Kidney glomerular epithelial cell (primary cell): Measurements from ENCODE around the gene TRIM24.
"Not testable (repeated sequence)": the region's sequence is repeated elsewhere in the genome, so short reads cannot be mapped to it uniquely, and the experiment has no call there.

Experiments used
- DNase-seq: peaks from one replicate; lab custom pipeline; 2025; lab: John Stamatoyannopoulos, UW

TRIM24 gene

DNA sequence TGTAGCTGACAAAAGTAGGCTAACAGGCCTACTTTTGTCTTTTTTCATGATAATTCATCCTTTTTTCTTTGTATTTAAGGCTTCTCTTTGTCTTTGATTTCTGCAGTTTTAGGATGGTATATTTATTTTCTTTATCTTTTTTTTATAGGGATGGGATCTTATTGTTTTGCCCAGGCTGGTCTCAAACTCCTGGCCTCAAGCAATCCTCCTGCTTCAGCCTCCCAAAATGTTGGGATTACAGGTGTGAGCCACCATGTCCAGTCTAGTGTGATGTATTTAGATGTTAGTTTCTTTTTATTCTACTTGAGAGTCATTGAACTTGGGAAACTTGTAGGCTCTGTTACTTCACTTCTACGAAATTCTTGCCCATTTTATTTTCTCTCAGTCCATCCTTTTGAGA, 35.4 kb downstream of the TRIM24 start:
- no peak for DNase-seq

DNA sequence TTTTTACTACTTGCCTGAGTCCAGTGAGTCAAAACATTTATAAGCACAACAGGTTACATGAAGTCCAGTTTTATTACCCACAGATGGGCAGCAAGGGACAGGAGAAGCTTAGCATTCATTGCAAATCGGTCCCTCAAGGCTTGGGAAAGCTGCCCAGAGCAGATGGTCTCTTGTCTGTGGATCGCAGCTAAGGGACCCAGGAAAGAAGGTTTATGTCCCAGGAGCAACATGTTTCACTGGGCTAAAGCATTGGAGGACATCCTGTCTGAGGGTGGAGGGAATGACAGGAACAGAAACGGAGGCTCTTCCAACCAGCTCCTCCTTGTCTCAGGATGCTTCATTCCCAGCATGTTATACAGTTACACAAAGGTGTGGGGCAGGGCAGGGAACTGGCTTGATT, 39.3 kb downstream of the TRIM24 start:
- DNase-seq = no peak

DNA sequence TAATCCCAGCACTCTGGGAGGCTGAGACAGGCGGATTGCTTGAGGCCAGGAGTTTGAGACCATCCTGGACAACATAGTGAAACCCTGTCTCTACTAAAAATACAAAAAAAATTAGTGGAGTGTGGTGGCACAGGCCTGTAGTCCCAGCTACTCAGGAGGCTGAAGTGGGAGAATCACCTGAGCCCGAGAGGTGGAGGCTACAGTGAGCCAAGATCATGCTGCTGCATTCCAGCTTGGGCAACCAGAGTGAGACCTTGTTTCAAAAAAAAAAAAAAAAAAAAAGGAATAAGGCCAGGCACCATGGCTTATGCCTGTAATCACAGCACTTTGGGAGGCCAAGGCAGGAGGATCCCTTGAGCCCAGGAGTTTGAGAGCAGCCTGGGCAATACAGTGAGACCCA, 40.2 kb downstream of the TRIM24 start:
- not testable (repeated sequence) for DNase-seq

DNA sequence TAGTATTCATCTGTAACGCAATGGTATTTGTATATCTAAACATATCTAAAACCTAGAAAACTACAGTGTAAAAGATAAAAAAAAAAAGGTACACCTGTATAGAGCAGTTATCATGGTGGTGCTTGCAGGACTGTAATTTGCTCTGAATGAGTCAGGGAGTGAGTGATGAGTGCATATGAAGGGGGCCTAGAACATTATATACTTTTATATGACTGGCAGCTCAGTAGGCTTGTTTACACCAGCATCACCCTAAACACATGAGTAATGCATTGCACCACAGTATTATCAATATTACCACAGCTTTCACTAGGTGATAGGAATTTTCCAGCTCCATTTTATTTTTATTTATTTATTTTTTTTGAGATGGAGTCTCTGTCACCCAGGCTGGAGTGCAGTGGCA, 40.8 kb downstream of the TRIM24 start:
- no peak for DNase-seq

DNA sequence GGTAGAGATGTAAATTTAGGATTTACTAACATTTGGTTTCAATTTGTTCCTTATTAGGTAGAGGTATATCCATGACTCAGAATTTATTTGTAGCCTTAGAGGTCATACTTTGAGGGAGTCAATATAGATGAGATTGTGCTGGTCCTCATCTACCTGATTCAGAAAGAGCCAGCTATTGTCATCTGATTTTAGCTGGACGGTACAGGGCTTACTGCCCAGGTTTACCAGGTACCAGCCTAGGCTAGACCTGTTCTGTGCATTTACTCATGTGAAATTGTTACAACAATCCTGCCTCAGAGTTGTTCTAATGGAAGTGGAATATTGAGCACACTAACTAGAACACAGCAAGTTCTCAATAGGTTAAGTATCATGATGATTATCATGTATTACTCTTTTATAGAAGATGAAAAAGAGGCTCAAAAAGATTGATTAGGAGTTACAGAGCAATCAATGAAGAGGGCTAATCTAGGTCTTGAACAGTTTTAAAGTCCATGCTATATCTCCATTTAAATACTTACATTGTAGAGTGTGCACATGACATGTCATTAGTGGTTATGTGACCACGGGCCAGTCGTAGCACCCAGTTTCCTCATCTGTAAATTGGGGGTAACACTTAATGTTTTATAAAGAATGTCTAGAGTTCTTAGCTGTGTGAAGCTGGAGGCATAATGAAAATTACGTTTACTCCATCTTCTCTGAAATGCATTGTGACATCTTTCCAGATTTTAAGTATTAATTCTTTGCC, 42.1 kb downstream of the TRIM24 start:
- no peak for DNase-seq

DNA sequence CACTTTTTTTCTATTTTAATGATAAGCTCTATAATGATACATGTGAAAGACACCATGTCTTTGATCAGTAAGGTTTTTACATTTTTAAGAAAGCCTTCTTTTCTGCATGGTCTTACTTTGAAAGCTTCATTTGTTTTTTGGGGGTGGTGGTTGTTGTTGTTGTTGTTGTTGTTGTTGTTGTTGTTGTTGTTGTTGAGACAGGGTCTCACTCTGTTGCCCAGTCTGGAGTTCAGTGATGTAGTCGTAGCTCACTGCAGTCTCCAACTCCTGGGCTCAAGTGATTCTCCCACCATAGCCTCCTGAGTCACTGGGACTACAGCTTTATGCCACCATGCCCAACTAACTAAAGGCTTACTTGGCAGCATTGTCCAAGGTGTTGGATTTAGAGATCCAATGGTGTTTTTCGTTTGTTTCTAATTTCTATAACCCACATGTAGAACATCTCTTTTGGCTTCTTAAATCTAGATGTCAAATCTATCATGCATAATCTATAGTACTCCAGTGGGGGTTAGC, 45.4 kb downstream of the TRIM24 start:
- no peak for DNase-seq

DNA sequence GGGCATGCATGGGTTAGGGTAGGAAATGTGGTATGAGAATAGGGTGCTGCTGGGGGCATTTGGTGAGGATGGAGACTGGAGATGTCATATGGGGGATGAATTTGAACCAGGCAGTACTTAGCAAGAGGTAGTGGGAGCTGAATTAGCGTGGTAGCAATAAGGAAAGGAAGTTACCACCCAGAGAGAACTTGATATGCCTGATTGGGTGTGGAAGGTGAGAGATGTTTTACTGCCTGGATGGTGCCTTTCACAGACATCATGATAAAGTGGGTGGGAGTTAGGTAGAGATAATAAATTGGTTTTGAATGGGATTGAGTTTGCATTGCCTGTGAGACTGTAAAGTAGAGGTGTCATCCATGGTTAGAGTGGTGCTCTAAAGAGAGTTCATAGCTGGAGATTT, 46.7 kb downstream of the TRIM24 start:
- no peak for DNase-seq

DNA sequence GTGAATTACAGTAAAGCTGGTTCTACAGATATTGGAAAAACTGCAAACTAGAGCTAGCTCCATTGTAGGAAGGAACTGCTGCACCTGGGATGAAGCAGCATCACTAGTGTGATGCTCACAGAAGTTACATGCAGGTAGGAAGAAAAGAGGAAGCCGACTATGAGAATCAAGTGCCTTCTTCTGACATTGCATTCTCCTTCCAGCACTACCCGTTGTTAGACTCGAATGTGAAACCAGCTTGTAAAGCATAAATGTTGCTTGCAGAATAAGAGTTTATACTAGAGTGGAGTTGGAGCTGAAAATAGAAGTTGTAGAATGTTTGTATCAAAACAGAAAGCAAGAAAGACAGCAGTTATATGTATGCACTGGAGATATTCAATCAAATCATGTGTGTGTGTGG, 49.9 kb downstream of the TRIM24 start:
- no peak for DNase-seq

DNA sequence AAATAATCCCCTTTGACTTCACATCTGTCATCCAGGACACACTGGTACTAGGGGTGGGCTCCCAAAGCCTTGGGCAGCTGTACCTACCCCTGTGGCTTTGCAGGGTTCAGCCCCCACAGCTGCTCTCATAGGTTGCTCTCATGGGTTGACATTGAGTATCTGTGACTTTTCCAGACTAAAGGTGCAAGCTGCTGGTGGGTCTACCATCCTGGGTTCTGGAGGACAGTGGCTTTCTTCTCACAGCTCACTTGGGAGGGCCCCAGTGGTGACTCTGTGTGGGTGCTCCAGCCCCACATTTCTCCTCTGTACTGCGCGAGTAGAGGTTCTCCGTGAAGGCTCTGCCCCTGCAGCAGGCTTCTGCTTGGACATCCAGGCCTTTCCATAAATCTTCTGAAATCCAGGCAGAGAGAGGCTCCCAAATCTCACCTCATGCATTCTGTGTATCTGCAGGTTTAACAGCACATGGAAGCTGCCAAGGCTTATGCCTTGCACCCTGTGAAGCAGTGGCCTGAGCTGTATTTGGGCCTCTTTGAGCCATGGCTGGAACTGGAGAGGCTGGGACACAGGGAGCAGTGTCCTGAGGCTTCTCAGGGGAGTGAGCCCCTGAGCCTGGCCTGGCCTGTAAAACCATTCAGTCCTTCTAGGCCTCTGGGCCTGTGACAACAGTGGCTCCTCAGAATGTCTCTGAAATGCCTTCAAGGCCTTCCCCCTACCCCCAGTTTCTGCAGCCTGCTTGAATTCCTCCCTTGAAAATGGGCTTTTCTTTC, 52.2 kb downstream of the TRIM24 start:
- DNase-seq = no peak

DNA sequence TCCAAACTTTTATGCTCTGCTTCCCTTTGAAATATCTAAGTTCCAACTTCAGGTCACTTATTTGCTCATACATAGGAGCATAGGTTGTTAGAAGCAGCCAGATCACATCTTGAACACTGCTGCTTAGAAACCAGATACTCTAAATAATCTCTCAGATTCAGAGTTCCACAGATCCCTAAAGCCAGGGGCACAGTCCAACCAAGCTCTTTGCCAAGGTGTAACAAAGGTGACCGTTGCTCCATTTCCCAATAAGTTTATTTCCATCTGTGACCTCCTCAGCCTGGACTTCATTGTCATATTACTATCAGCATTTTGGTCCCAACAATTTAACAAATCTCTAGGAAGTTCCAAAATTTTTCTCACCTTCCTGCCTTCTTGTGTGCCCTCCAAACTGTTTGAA, 52.8 kb downstream of the TRIM24 start:
- no peak for DNase-seq

DNA sequence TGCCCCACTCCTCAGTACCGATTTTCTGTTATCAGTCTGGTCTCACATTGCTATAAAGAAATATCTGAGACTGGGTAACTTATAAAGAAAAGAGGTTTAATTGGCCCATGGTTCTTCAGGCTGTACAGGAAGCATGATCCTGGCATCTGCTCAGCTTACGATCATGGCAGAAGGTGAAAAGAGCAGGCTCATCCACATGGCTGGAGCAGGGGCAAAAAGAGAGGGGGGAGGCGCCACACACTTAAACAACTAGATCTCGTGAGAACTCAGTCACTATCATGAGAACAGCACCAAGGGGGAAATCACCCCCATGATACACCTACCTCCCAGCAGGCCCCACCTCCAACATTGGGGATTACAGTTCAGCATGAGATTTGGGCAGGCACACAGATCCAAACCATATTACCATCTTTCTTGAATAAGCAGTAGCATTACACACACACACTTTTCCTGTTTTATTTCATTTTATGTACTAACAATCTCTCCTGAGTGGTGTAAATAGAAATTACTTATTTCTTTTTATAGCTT, 53.3 kb downstream of the TRIM24 start:
- no peak for DNase-seq

DNA sequence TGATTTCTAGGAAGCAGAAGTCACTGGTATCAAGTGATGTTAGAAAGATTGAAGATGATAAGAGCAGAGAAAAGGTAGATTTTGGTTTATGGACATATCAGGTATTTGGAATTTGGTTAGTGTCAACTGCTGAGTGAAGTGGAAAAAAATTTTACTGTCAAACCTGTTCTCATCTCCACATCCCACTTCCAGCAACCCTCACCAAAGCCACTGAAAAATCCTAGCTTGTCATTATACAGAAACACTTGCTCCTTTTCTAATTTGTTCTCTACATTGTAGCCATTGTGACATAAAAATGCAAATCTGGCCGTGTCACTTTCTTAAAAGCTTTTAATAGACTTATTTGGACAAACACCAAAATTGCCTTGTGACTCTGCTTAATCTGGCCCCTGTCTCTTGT, 54.0 kb downstream of the TRIM24 start:
- DNase-seq = no peak

DNA sequence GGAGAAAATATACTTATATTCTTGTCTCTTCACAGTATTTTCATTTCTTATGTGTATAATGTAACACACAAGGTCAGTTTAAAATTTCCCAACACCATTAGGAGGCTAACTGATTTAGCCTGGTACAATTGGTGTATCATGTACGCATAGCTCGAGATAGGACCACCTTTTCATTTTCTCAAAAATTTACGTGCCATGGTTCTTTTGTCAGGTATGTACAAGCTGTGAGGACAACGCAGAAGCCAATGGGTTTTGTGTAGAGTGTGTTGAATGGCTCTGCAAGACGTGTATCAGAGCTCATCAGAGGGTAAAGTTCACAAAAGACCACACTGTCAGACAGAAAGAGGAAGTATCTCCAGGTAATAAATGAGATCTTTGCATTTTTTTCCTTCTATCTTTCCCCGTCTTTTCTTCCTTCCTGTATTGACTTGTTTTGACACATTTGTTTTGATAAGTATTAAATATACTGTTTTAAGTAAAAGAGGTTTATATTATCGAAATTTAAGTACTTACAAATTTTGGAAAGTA, 55.0 kb downstream of the TRIM24 start:
- no peak for DNase-seq

DNA sequence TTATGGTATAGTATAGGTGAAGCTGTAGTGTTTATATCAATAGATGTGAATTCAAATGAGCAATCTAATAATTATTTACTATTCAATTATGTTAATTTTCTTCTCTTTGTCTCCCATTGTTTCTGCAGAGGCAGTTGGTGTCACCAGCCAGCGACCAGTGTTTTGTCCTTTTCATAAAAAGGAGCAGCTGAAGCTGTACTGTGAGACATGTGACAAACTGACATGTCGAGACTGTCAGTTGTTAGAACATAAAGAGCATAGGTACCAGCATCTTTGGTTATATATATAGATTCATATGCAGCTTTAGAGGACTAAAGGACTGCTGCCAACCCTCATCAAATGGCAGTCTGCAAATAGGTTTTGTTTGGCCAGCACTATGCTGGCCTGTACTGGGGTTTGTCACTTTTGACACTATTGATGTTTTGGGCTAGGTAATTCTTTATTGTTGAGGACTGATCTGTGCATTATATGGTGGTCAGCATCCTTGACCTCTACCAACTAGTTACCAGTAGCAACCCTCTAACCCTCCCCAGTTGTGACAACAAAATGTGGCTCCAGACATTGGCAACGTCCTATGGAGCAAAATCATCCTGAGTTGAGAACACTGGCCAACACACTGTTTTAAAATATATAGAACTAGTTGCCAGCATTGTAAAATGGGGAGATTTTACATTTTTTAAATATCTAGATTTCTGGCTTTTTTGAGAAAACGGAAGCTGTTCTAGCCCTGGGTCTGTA, 59.2 kb downstream of the TRIM24 start:
- DNase-seq = no peak

DNA sequence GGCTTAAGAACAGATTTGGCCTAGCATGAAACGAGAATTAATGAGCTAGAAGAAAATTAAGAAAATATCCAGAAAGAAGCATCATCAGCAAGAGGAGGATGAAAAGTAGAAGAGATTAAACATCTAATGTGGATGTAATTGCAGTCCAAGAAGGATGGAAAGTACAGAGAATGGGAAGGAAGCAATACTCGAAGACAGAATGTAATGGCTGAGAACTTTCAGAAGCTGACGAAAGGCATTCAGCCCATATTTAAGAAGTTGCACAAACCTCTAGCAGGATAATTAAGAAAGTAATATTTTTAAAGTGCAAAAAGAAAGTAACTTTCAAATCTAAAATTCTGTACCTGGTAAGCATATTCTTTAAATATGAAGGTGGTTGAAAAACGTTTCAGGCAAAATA, 60.7 kb downstream of the TRIM24 start:
- no peak for DNase-seq

DNA sequence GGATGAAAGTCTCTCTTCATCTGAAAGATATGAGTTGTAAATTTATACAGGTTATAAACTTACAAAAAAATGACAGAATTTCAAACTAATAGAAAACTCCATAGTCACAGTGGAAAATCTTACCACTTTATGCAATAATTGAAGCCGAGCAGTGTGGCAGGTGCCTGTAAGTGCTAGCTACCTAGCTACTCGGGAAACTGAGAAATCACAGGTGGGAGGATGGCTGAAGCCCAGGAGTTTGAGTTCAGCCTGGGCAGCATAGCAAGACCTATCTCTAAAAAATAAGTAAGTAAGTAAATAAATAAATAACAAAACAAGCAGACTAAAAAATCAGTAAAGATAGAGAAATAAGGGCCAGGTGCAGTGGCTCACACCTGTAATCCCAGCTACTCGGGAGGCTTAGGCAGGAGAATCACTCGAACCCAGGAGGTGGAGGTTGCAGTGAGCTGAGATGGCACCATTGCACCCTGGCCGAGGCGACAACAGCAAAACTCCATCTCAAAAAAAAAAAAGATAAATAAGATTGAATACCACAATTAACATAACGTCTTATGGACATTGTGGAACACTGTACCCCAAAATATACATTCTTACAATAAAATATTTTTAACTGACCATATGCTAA, 61.9 kb downstream of the TRIM24 start:
- no peak for DNase-seq

DNA sequence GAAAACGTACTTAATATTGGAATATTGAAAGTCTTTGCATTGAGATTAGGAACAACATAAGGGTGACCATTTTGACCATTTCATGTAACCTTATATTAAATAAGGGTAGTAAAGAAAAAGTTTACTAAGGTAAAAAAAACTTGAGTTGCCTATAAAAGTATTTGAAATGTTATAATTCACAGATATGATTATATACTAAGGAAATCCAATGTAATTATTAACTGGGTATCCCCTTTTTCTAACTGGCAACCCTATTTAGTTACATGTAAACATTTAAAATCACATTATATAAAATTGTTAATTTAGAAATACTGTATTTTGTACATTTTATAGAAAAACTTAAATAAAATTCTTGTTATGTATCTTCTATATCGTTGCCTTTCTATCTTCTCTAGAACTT, 64.2 kb downstream of the TRIM24 start:
- DNase-seq = no peak

DNA sequence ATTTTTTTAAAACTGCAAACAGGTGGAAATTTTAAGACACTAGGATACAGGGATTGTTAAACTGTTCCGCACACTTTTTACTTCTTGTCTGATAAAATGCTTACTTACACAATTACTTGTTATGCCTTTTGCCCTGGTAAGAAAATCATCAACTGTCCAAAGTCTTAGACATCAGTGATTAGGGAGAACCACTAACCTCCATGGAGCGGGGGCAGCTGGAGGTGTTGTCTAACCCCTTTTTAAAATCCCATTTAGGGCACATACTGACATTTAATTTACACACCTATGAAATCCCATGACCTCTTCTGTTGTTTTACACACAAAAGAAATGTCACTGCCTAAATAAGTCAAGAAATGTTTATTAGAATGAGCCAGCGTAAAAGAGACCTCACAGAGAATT, 65.7 kb downstream of the TRIM24 start:
- no peak for DNase-seq

DNA sequence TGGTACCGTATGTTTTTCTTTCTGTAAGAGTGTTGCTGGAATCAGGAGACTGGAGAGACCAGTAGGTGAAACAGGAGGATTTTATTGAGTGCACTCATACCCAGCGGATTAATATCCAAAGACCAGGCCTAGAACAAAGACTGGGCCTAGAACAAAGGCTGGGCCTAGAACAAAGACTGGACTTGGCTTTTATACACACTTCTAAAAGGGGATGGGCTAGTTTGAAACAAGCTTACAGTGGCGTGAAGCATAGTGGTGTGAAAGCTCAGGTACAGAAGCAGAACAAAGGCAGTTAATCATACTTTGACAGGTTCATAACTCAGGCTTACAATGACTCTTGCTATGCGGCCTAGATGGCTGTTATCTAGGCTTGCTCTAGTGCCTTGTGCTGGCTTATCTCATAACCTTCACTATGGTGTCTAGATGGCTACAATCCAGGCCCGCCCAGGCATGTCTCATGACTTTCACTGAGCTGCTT, 67.7 kb downstream of the TRIM24 start:
- DNase-seq = no peak

DNA sequence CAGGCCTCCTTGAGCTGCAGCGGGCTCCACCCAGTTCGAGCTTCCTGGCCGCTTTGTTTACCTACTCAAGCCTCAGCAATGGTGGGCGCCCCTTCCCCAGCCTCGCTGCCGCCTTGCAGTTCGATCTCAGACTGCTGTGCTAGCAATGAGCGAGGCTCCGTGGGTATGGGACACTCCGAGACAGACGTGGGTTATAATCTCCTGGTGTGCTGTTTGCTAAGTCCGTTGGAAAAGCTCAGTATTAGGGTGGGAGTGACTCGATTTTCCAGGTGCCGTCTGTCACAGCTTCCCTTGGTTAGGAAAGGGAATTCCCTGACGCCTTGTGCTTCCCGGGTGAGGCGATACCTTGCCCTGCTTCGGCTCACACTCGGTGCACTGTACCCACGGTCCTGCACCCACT, 76.8 kb downstream of the TRIM24 start:
- not testable (repeated sequence) for DNase-seq

DNA sequence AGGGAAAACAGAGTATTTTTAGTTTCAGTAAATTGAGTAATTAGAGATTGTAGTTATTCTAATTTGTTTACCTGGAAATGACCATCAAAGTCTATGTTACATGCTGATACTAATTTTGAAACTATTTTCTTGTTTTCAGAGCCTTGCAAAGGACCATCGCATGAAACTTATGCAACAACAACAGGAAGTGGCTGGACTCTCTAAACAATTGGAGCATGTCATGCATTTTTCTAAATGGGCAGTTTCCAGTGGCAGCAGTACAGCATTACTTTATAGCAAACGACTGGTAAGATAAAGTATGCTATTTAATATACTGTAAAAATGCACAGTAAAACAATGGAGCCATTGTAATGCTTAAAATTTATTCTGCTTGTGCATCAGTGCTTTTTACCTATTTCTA, 78.5 kb downstream of the TRIM24 start:
- DNase-seq = no peak
